Skeletal muscle tissue (tissue), 4 donors: ENCODE measurements around the gene RBBP5. TPM values are rescaled to one million over a fixed set of nuclear protein-coding genes. Genes with fewer than 3 reads are reported as not detected.

Source experiments
- H3K27ac ChIP-seq: one replicate; pipeline ENCODE4 v1.7.0; 2013; ENCODE audit warnings: mild to moderate bottlenecking, low read depth, low read length, inconsistent platforms
- H3K27me3 ChIP-seq, 3 donors: one replicate each; pipeline ENCODE4 v1.7.0; 2013; ENCODE audit warnings: low read length in 3 of 3; ENCODE audit not compliant: control insufficient read depth in 3 of 3, insufficient read depth in 3 of 3
- H3K36me3 ChIP-seq, 3 donors: one replicate each; pipeline ENCODE4 v1.7.0; 2013; ENCODE audit warnings: low read length in 3 of 3; ENCODE audit not compliant: control insufficient read depth in 3 of 3, insufficient read depth in 3 of 3
- H3K4me1 ChIP-seq, 3 donors: one replicate each; pipeline ENCODE4 v1.7.0; 2013; ENCODE audit warnings: low read length in 3 of 3, mild to moderate bottlenecking in 3 of 3; ENCODE audit not compliant: control insufficient read depth in 3 of 3, insufficient read depth in 3 of 3
- H3K4me3 ChIP-seq, 3 donors: one replicate each; pipeline ENCODE4 v1.7.0; 2013; ENCODE audit warnings: low read length in 3 of 3
- H3K9ac ChIP-seq, 3 donors: one replicate each; pipeline ENCODE4 v1.7.0; 2013; ENCODE audit warnings: low read length in 3 of 3, mild to moderate bottlenecking in 3 of 3, moderate library complexity in 2 of 3, low read depth in 1 of 3
- H3K9me3 ChIP-seq, 3 donors: one replicate each; pipeline ENCODE4 v1.7.0; 2013; ENCODE audit warnings: low read length in 3 of 3; ENCODE audit not compliant: control insufficient read depth in 3 of 3
- total RNA-seq: library from RNA; depleted of rRNA; stranded (reverse); fragments of >200 nt; gene quantifications from one replicate; pipeline ENCODE4 v1.2.3, GENCODE V29; 2014
- donor health status: Osteomylitis.

The RBBP5 gene
- total RNA-seq, 1 donor from 2014 or later, result 12.5 TPM

DNA sequence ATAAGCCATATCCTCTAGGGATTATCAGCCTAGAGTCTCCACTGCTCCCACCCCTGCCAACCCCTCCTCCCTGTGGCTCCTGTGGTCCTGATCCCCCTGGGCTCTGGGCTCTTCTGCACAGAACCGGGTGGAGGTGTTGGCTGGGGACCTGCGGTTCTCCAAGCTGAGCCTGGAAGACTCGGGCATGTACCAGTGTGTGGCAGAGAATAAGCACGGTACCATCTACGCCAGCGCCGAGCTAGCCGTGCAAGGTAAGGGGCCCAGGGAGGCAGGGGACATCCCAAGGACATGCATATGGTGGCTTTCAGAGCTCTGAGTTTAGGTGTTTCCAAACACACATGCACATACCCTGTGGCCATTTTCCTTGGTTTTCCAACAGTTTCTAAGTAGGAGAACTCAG, 59.5 kb downstream of the RBBP5 start:
- H3K4me1 ChIP-seq, result peaks cover 6 to 8% (median 8%) of the 10 kb centered on the region in 3 donors
- H3K27ac ChIP-seq, result no peak overlapping the region
- no peaks in the 10 kb centered on the region for H3K9me3 ChIP-seq
- no peak overlapping the region for H3K4me3 ChIP-seq
- H3K27me3 ChIP-seq, result peaks cover 0 to 4% (median 3%) of the 10 kb centered on the region in 3 donors
- H3K36me3 ChIP-seq, result no peaks in the 10 kb centered on the region
- H3K9ac ChIP-seq, result no peak overlapping the region

- H3K4me1 ChIP-seq, result peaks cover 6 to 8% (median 8%) of the 10 kb centered on the region in 3 donors
These were observed 60.1 kb downstream of the RBBP5 start for GRCh38 chr1:205061665-205062069.

DNA sequence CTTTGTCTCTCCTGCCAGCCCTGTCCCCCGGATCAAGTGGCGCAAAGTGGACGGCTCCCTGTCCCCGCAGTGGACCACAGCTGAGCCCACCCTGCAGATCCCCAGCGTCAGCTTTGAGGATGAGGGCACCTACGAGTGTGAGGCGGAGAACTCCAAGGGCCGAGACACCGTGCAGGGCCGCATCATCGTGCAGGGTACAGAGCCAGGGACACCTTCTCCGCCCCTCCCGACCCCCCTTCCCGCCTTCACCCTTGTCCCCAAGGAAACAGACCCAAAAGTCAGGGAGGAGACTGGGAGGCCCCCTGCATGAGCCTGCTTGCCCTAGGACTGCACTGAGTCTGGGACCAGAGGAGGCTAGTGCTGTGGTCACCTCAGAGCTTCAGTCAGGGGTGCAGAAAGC, 60.6 kb downstream of the RBBP5 start:
- H3K27me3 ChIP-seq, result peaks cover 0 to 12% (median 3%) of the 10 kb centered on the region in 3 donors
- H3K27ac ChIP-seq, result no peak overlapping the region
- H3K9ac ChIP-seq, result no peak overlapping the region
- no peaks in the 10 kb centered on the region for H3K9me3 ChIP-seq
- peaks cover 6 to 8% (median 8%) of the 10 kb centered on the region in 3 donors for H3K4me1 ChIP-seq
- no peaks in the 10 kb centered on the region for H3K36me3 ChIP-seq
- no peak overlapping the region for H3K4me3 ChIP-seq

More at GRCh38 chr1:205061665-205062069, 60.1 kb downstream of the RBBP5 start:
- Histone ChIP-seq H3K9ac (no peak overlapping the region), H3K27ac (no peak overlapping the region), H3K36me3 (no peaks in the 10 kb centered on the region), H3K27me3 (peaks cover 0 to 8% (median 3%) of the 10 kb centered on the region in 3 donors), H3K4me3 (no peak overlapping the region), H3K9me3 (no peaks in the 10 kb centered on the region)

GRCh38 chr1:205060746-205061145, 61.0 kb downstream of the RBBP5 start:
- H3K4me3 ChIP-seq, result no peak overlapping the region
- peaks cover 0 to 12% (median 3%) of the 10 kb centered on the region in 3 donors for H3K27me3 ChIP-seq
- no peak overlapping the region for H3K27ac ChIP-seq
- H3K36me3 ChIP-seq, result no peaks in the 10 kb centered on the region
- H3K4me1 ChIP-seq, result peaks cover 6 to 8% (median 8%) of the 10 kb centered on the region in 3 donors
- no peaks in the 10 kb centered on the region for H3K9me3 ChIP-seq
- no peak overlapping the region for H3K9ac ChIP-seq

GRCh38 chr1:205059660-205060059, 62.1 kb downstream of the RBBP5 start:
- H3K4me3 ChIP-seq, result no peak overlapping the region
- H3K27me3 ChIP-seq, result peaks cover 0 to 8% (median 3%) of the 10 kb centered on the region in 3 donors
- no peaks in the 10 kb centered on the region for H3K36me3 ChIP-seq
- H3K9me3 ChIP-seq, result no peaks in the 10 kb centered on the region
- H3K4me1 ChIP-seq, result peaks cover 6 to 8% (median 8%) of the 10 kb centered on the region in 3 donors
- no peak overlapping the region for H3K27ac ChIP-seq
- H3K9ac ChIP-seq, result no peak overlapping the region

GRCh38 chr1:205058853-205059252, 62.9 kb downstream of the RBBP5 start:
- no peaks in the 10 kb centered on the region for H3K36me3 ChIP-seq
- no peak overlapping the region for H3K27ac ChIP-seq
- peaks cover 3 to 9% (median 8%) of the 10 kb centered on the region in 3 donors for H3K27me3 ChIP-seq
- no peak overlapping the region for H3K9ac ChIP-seq
- H3K9me3 ChIP-seq, result no peaks in the 10 kb centered on the region
- H3K4me3 ChIP-seq, result no peak overlapping the region
- H3K4me1 ChIP-seq, result peaks cover 6 to 8% (median 8%) of the 10 kb centered on the region in 3 donors

DNA sequence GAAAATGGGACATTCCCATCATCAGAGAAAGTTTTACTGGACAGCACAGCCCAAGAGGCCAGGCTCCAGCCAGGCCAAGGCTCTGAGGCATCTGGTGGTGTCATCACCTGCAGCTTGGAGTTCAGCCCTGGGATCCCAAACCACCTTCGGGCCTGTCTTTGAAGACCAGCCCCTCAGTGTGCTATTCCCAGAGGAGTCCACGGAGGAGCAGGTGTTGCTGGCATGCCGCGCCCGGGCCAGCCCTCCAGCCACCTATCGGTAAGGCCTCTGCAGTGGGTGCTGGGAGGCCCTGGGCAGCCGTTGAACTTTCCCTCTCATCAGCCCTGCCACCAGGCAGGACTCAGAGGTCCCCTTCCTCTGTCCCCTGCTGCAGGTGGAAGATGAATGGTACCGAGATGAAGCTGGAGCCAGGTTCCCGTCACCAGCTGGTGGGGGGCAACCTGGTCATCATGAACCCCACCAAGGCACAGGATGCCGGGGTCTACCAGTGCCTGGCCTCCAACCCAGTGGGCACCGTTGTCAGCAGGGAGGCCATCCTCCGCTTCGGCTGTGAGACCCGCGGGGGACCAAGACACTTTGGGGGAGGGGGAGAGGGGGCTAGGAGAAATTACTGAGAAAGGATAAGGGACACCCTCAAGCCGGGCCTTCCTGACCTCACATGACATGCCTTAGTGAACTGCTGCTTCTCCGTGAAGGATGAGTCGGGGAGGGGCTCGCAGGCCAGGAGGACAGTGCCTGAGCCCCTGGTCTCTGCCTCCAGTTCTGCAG, 63.8 kb downstream of the RBBP5 start:
- Histone ChIP-seq H3K9me3 (no peaks in the 10 kb centered on the region), H3K27ac (no peak overlapping the region), H3K9ac (no peak overlapping the region), H3K4me1 (peaks cover 6 to 8% (median 8%) of the 10 kb centered on the region in 3 donors), H3K36me3 (no peaks in the 10 kb centered on the region), H3K27me3 (peaks cover 4 to 10% (median 8%) of the 10 kb centered on the region in 3 donors), H3K4me3 (no peak overlapping the region)

GRCh38 chr1:205056956-205057568, 64.7 kb downstream of the RBBP5 start:
- Histone ChIP-seq H3K9me3 (no peaks in the 10 kb centered on the region), H3K9ac (no peak overlapping the region), H3K27me3 (peaks cover 4 to 13% (median 12%) of the 10 kb centered on the region in 3 donors), H3K4me1 (peaks cover 5 to 7% (median 5%) of the 10 kb centered on the region in 3 donors), H3K27ac (no peak overlapping the region), H3K36me3 (no peaks in the 10 kb centered on the region), H3K4me3 (no peak overlapping the region)

GRCh38 chr1:205056188-205056611, 65.6 kb downstream of the RBBP5 start:
- Histone ChIP-seq H3K4me1 (no peaks in the 10 kb centered on the region), H3K27ac (no peak overlapping the region), H3K36me3 (no peaks in the 10 kb centered on the region), H3K27me3 (peaks cover 4 to 13% (median 12%) of the 10 kb centered on the region in 3 donors), H3K9me3 (no peaks in the 10 kb centered on the region), H3K4me3 (no peak overlapping the region), H3K9ac (no peak overlapping the region)

DNA sequence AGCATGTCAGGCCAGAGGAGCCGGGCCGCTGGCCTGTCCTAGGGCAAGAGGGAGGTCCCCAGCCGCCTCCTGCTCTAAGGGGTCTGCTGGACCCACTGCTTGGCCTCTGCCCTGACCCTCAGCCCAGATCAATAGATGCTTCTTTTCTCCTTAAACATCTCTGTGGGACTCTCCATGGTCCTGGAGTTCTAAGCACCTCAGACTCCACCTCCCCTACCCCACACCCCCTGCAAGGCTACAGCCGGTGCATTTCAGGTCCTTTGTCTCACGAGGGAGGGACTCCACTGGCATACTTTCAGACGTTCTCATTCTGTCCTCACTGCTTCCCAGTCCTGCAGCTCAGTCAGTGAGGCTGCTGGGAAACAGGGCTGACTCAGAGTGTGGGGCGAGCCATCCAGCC, 67.8 kb downstream of the RBBP5 start:
- Histone ChIP-seq H3K27ac (no peak overlapping the region), H3K27me3 (peaks cover 4 to 20% (median 20%) of the 10 kb centered on the region in 3 donors), H3K4me3 (no peak overlapping the region), H3K4me1 (no peaks in the 10 kb centered on the region), H3K36me3 (no peaks in the 10 kb centered on the region), H3K9me3 (no peaks in the 10 kb centered on the region), H3K9ac (no peak overlapping the region)
